Posterior vena cava (tissue), 2 donors: ENCODE measurements around the gene UBFD1. TPM values are rescaled to one million over a fixed set of nuclear protein-coding genes. Genes with fewer than 3 reads are reported as not detected.
"Not testable (repeated sequence)": the region's sequence is repeated elsewhere in the genome, so short reads cannot be mapped to it uniquely, and the experiment has no call there.

Source experiments
- DNase-seq: peaks from one replicate; pipeline ENCODE4 v3.0.0-alpha.2; 2020; ENCODE audit warnings: low spot score
- intact Hi-C, 2 donors: fragments of 100-400 bp; cut with DNase I; formaldehyde crosslinking; loops; one replicate each; pipeline versions ENCODE4 v1.14.1 to v1.14.2; 2022 to 2023
- total RNA-seq, 2 donors: library from RNA; stranded (reverse); fragmentation: NEBNext Ultra II Directional; extraction: Animal tissue kit (Norgen Biotek cat#: 25700); gene quantifications; one replicate each; pipeline ENCODE4 v1.2.1, GENCODE V29; 2021
- donor health status: DM: yes; HTN: yes; CAD: no.
- donor health status: DM: yes; HTN: yes; CAD: no.

UBFD1 gene
- total RNA-seq, 2 donors from 2014 or later = 37.3 to 37.4 TPM

- intact Hi-C loops = no loop called here
Observed at GRCh38 chr16:23594186-23594585, 36.7 kb downstream of the UBFD1 start.

GRCh38 chr16:23595246-23595950, 37.9 kb downstream of the UBFD1 start:
- intact Hi-C loops = no loop called here
- DNase-seq = no peak

More at GRCh38 chr16:23594186-23594585, 36.7 kb downstream of the UBFD1 start:
- DNase-seq = peak; percentile 50

- DNase-seq = peak; percentile 97
- intact Hi-C loops = no loop called here
Observed at GRCh38 chr16:23595951-23596720, 38.6 kb downstream of the UBFD1 start, which contains the start of gene NDUFAB1. NDUFAB1 (minus strand) TSS chr16:23596316; CDS start chr16:23596290, 26 bp downstream.

- intact Hi-C loops = no loop called here
Observed at GRCh38 chr16:23597003-23597756, 39.7 kb downstream of the UBFD1 start.

GRCh38 chr16:23607726-23608125, 50.2 kb downstream of the UBFD1 start:
- no peak for DNase-seq
- intact Hi-C loops = no loop called here

More at GRCh38 chr16:23597003-23597756, 39.7 kb downstream of the UBFD1 start:
- peak; percentile 50 for DNase-seq

GRCh38 chr16:23608194-23608593, 50.7 kb downstream of the UBFD1 start:
- DNase-seq = no peak
- intact Hi-C loops = no loop called here

GRCh38 chr16:23609929-23610328, 52.4 kb downstream of the UBFD1 start:
- DNase-seq = no peak
- intact Hi-C loops = no loop called here

- DNase-seq, intact Hi-C loops: not testable (repeated sequence)
Observed at GRCh38 chr16:23610905-23611304, 53.4 kb downstream of the UBFD1 start.

- no peak for DNase-seq
- intact Hi-C loops = no loop called here
Observed at GRCh38 chr16:23611936-23612335, 54.4 kb downstream of the UBFD1 start.

GRCh38 chr16:23615805-23616204, 58.3 kb downstream of the UBFD1 start:
- intact Hi-C loops = no loop called here
- no peak for DNase-seq

Other genes with a start within 250 kb of the UBFD1 start
- gene COG7, start 104.5 kb upstream of the UBFD1 start, total RNA-seq = 10 to 100 TPM; 13.5 to 17.4 TPM
- gene GGA2, start 47.2 kb upstream of the UBFD1 start, total RNA-seq = 10 to 100 TPM; 42.0 to 59.7 TPM
- 10 to 100 TPM in 1 of 2 donors, 1 to 10 TPM in 1; 9.9 to 11.1 TPM for gene EARS2, start 377 bp upstream of the UBFD1 start, total RNA-seq
- gene NDUFAB1, start 38.6 kb downstream of the UBFD1 start, total RNA-seq = 10 to 100 TPM; 56.1 to 61.0 TPM
- 10 to 100 TPM in 1 of 2 donors, 1 to 10 TPM in 1; 7.7 to 10.2 TPM for gene PALB2, start 83.6 kb downstream of the UBFD1 start, total RNA-seq
- 10 to 100 TPM; 46.7 to 48.2 TPM for gene DCTN5, start 83.7 kb downstream of the UBFD1 start, total RNA-seq
- 1 to 10 TPM in 1 of 2 donors, under 1 TPM in 1; 0.67 to 1.8 TPM for gene PLK1, start 121.2 kb downstream of the UBFD1 start, total RNA-seq
- gene ERN2, start 155.5 kb downstream of the UBFD1 start, total RNA-seq = not detected
- gene CHP2, start 197.3 kb downstream of the UBFD1 start, total RNA-seq = under 1 TPM in 1 of 2 donors, not detected in 1; 0.14 TPM